ENCODE measurements around the gene MXD1. TPM values are rescaled to one million over a fixed set of nuclear protein-coding genes. Genes with fewer than 3 reads are reported as not detected.

The MXD1 gene
- total and polyA plus RNA-seq, 2 experiments from 2014 or later = 1.8 to 3.9 TPM

GRCh38 chr2:69957965-69958364 lies 43.1 kb downstream of the MXD1 start (continued):
- TF ChIP-seq, protein P1, sequence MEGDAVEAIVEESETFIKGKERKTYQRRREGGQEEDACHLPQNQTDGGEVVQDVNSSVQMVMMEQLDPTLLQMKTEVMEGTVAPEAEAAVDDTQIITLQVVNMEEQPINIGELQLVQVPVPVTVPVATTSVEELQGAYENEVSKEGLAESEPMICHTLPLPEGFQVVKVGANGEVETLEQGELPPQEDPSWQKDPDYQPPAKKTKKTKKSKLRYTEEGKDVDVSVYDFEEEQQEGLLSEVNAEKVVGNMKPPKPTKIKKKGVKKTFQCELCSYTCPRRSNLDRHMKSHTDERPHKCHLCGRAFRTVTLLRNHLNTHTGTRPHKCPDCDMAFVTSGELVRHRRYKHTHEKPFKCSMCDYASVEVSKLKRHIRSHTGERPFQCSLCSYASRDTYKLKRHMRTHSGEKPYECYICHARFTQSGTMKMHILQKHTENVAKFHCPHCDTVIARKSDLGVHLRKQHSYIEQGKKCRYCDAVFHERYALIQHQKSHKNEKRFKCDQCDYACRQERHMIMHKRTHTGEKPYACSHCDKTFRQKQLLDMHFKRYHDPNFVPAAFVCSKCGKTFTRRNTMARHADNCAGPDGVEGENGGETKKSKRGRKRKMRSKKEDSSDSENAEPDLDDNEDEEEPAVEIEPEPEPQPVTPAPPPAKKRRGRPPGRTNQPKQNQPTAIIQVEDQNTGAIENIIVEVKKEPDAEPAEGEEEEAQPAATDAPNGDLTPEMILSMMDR (conservative IDR thresholded peaks at IDR 0.05; ENCODE audit: low read depth in 2 of 2) = no peak
- no peak for TF ChIP-seq ZNF331 (CRISPR knock-in tag; IDR thresholded peaks at IDR 0.05; ENCODE audit: low read depth)

- Mint-ChIP-seq H3K27me3 (ENCODE audit: insufficient read depth, low read depth, poor library complexity) (peaks cover 2% of the 10 kb centered on the region), H3K27ac (no peak overlapping the region), H3K36me3 (ENCODE audit: low read depth) (no peaks in the 10 kb centered on the region; the same call in 2 of the 3 replicates), H3K9me3 (no peaks in the 10 kb centered on the region), H3K4me1 (peaks cover 2% of the 10 kb centered on the region), H3K4me3 (no peak overlapping the region)
- no peaks in the 10 kb centered on the region for H3K27me3 ChIP-seq (ENCODE audit: insufficient read depth)
- peaks cover 14% of the 10 kb centered on the region; the same call in 1 of the 2 replicates for H3K9me2 ChIP-seq (ENCODE audit: insufficient read depth)
- no peaks in the 10 kb centered on the region for H3K79me2 ChIP-seq (replicated peaks; ENCODE audit: insufficient read depth)
- H3F3A ChIP-seq (replicated peaks; ENCODE audit: low read depth) = no peaks in the 10 kb centered on the region
- no peaks in the 10 kb centered on the region for H4K20me1 ChIP-seq (replicated peaks; ENCODE audit: insufficient read depth)
- 0 out of 2 replicates have a peak, but pooled peaks cover under 1% of the 10 kb centered on the region for H3K4me1 ChIP-seq (ENCODE audit: insufficient read depth)
- H2AFZ ChIP-seq = no peak overlapping the region
- ATAC-seq (no peak), DNase-seq (ENCODE audit: low spot score) (no peak)
- H3K36me3 ChIP-seq (ENCODE audit: insufficient read depth) = no peaks in the 10 kb centered on the region
- H3K4me3 ChIP-seq = no peak overlapping the region
- no peak overlapping the region for H3K27ac ChIP-seq (ENCODE audit: low read depth)
- H3K4me2 ChIP-seq = no peak overlapping the region
- TF ChIP-seq REST (IDR thresholded peaks at IDR 0.05; ENCODE audit: unreplicated experiment) = no peak
- TF ChIP-seq, protein P2, sequence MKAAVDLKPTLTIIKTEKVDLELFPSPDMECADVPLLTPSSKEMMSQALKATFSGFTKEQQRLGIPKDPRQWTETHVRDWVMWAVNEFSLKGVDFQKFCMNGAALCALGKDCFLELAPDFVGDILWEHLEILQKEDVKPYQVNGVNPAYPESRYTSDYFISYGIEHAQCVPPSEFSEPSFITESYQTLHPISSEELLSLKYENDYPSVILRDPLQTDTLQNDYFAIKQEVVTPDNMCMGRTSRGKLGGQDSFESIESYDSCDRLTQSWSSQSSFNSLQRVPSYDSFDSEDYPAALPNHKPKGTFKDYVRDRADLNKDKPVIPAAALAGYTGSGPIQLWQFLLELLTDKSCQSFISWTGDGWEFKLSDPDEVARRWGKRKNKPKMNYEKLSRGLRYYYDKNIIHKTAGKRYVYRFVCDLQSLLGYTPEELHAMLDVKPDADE (IDR thresholded peaks at IDR 0.05) = no peak
- no peak for TF ChIP-seq EZH2phosphoT487 (IDR thresholded peaks at IDR 0.05; ENCODE audit: unreplicated experiment)
- TF ChIP-seq ZNF331 (CRISPR knock-in tag; IDR thresholded peaks at IDR 0.05; ENCODE audit: low read depth) = no peak
- TF ChIP-seq, protein P1 (conservative IDR thresholded peaks at IDR 0.05; ENCODE audit: low read depth in 2 of 2) = no peak
- no peak for TF ChIP-seq EZH2 (IDR thresholded peaks at IDR 0.05; ENCODE audit: low read depth, unreplicated experiment)
- TF ChIP-seq NANOG (IDR thresholded peaks at IDR 0.05; ENCODE audit: borderline replicate concordance) = no peak
- TF ChIP-seq ZNF462 (CRISPR knock-in tag; IDR thresholded peaks at IDR 0.05) = no peak
- TF ChIP-seq JUNB (IDR thresholded peaks at IDR 0.05; ENCODE audit: unreplicated experiment) = no peak
- no peak for TF ChIP-seq ZNF114 (CRISPR knock-in tag; IDR thresholded peaks at IDR 0.05)
Observed at GRCh38 chr2:69958480-69958879, 43.6 kb downstream of the MXD1 start.

Data from GM23338 (cell line).